ENCODE measurements around the gene GK.

- TF ChIP-seq CTCF (IDR thresholded peaks at IDR 0.05) (no peak), POLR2AphosphoS5 (IDR thresholded peaks at IDR 0.05; ENCODE audit: low read depth, low read length) (no peak), REST (IDR thresholded peaks at IDR 0.05; ENCODE audit: insufficient read depth in 1 of 2, low read depth in 2 of 2, low read length in 1 of 2) (no peak), SIN3A (IDR thresholded peaks at IDR 0.05; ENCODE audit: borderline replicate concordance, insufficient read depth, low read depth, low read length) (no peak), TCF7L2 (IDR thresholded peaks at IDR 0.05; ENCODE audit: low read depth, low read length) (no peak)
These were observed 38.0 kb upstream of the GK start for GRCh38 chrX:30615229-30615628.
